ENCODE results near the gene UBASH3B.

GRCh38 chr11:122847466-122847865, 191.9 kb downstream of the UBASH3B start:
- TF ChIP-seq, protein P1, sequence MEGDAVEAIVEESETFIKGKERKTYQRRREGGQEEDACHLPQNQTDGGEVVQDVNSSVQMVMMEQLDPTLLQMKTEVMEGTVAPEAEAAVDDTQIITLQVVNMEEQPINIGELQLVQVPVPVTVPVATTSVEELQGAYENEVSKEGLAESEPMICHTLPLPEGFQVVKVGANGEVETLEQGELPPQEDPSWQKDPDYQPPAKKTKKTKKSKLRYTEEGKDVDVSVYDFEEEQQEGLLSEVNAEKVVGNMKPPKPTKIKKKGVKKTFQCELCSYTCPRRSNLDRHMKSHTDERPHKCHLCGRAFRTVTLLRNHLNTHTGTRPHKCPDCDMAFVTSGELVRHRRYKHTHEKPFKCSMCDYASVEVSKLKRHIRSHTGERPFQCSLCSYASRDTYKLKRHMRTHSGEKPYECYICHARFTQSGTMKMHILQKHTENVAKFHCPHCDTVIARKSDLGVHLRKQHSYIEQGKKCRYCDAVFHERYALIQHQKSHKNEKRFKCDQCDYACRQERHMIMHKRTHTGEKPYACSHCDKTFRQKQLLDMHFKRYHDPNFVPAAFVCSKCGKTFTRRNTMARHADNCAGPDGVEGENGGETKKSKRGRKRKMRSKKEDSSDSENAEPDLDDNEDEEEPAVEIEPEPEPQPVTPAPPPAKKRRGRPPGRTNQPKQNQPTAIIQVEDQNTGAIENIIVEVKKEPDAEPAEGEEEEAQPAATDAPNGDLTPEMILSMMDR (IDR thresholded peaks at IDR 0.05), result no peak
- no peak for TF ChIP-seq POLR2A (IDR thresholded peaks at IDR 0.05)
- TF ChIP-seq EP300 (IDR thresholded peaks at IDR 0.05), result no peak

Data from gastroesophageal sphincter (tissue), 3 donors.